Activated CD8-positive, alpha-beta memory T cell treated with anti-CD3 and anti-CD28 coated beads, Interleukin-2, amount 50 U/mL, for 24 hours (primary cell): Measurements from ENCODE around the gene COL4A2.
A peak's percentile ranks its signal among the peaks of the same experiment; 100 is the strongest.

ENCODE experiments used
- DNase-seq: peaks from one replicate; pipeline ENCODE4 v3.0.0-alpha.2; 2020; ENCODE audit errors: extremely low read depth

The COL4A2 gene

DNA sequence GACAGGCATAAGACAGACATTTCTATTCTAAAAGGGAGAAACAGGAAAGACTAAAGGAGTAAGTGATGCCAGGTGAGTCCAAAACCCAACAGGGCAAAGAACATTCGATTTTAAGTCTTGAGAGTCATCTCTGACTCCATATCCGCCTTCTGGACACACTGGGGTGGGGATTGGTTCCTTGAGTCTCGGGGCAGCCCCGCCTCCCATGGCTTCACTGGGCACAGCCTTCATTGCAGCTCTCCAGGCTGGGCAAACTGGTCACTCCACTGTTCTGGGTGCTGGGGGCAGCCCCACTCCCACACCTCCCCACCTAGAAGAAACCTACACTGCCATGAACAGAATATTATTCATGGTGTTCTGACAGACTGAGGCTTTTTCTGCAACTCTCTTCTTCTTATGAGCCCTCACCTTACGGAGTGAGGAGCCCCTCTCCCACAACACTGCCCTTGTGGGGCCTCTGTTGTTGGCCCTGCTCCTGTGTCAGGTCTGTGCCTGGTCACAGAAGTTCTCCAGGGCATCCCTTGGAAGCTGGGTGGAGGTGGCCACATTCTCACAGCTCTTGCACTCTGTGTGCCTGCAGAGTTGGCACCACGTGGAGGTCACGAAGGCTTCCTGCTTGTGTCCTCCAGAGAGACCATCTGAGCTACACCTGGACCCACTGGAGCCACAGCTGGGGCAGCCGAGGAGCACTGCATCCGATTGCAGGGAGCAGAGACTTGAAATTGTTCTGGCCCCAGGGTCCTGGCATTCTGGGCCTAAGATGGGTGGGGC, 95.4 kb downstream of the COL4A2 start:
- DNase-seq = no peak

DNA sequence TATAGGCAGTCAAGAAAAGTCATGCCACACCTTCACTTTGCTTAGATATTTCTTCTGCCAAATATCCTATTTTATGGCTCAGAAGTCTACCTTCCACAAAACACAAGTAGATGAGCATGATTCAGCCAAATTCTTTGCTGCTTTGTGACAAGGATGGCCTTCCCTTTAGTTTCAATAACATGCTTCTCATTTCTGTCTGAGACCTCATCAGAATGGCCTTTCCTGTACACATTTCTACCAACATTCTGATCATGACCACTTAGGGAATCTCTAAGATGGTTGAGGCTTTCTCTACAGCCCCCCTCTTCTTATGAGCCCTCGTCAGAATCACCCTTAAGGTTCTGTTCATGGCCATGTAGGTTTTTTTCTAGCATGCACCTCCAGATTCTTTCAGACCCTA, 96.2 kb downstream of the COL4A2 start:
- no peak for DNase-seq

DNA sequence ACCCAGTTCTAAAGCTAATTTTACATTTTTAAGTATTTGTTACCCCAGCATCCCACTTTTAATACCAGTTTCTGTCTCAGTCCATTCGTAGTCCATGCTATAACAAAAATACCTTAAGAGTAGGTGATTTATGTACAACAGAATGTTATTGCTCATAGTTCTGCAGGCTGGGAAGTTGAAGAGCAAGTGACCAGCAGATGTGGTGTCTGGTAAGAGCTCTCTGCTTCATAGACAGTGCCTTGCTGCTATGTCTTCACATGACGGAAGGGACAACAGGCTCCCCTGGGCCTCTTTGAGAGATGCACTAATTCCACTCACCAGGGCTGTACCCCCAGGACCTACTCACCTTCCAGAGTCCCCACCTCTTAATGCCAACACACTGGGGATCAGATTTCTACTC, 96.6 kb downstream of the COL4A2 start:
- no peak for DNase-seq

DNA sequence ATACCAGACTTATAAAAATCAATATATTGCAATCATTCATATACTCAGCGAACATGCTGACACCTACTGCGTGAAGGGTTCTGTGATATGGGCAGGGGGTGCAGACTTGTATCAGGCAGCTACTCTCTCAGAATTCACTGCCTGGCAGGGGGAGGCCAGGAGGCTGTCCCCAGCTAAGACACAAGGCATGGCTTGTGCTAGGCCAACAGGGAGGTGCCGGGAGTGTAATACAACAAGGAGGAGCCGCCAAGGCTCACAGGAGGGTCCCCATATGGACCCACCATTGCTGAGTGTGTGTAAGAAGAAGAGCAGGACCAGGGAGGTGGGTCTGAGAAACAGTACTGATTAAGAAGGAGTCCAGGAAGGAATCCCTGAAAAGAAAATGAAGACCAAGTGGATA, 97.2 kb downstream of the COL4A2 start:
- DNase-seq = no peak

DNA sequence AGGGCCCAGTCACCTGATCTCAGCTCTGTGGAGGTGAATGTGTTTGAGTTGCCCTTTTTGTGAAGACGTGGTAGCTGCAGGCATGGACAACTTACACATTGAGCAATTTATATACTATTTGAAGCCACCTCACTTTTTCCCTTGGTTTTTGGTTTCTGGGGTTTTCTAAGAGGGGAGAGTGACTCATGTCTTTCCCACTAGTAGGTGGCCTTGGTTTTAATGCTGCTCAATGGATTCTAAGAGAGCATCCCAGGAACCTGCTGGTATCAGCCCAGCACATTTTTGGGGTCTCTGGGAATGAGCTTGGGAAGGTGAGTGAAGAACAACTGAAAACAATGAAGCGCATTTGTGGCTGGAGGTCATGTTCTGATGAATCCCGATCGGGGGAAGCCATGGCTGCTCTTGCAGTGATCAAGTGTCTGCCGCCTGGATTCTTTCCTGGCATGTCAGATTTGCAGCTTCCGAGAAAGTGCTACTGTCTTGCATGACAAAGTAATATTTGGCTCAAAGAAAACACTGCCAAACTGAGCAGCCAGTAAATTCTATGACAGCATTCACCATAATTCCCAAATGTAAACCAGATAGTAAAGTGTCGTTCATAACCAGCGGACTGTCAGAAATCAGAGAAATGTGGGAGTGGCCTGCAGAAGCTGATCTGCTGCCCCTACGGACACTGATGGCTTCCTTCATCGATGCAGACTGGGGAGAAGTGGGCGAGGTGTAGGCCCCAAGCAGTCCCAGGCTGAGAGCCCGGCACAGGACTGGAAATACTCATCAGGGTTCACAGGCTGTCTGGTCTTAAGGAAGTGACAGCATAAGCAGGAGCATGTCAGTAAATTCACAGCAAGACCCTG, 98.7 kb downstream of the COL4A2 start:
- DNase-seq = no peak

DNA sequence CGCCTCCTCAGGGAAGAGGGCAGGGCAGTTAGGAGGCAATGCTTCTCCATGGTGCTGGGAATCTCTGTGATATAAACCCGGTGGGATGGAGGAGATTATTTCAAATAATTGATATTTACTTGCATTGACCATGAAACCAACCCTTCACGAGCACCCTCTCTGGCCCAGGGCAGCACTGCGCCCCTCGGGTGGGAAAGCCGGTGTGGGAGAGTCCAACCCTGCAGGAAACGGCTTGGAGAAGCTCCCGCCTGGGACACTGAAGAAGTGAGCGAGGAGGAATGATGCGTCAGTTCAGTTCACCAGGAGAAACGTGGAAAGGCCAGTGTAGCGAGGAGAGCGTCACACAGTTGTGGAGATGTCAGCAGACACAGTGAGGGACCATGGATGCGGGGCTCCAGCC, 99.9 kb downstream of the COL4A2 start:
- no peak for DNase-seq

DNA sequence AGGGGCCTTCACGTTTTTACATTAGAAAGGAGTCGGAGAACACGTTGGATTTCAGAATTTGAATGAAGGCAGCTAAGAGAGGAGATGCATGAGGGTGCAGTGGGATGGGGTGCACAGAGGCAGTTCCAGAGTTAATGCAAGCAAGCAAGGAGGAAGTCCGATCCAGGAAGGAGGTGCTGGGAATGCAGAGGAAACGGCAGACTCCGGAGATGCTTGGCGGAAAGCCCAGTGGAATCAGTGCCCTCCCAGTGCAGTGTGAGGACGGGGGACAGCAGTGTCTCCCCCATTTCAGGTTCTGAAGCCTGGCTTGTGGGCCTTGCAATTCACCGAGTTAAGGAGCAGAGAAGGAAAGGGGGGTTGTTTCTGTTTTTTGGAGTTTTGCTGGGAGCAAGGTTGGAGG, 100.4 kb downstream of the COL4A2 start:
- DNase-seq = no peak

DNA sequence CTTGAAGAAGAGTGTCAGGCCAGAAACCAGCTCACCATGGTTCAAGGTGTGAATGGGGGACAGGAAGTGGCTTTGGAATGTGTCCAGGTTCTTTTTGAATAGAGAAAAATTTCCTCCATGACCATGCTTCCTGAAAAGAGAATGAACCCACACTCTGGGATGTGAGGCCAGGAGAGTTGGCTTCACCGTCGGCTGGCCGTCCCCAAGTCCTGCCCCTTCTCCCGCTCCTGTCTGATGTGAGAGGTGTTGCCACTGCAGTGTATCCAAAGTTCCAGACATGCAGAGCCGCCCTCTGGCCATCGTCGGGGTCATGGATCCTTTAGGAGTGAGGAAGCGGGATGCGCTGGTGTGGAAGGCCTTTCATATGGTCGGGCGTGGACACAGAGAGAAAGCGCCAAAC, 101.2 kb downstream of the COL4A2 start:
- no peak for DNase-seq

DNA sequence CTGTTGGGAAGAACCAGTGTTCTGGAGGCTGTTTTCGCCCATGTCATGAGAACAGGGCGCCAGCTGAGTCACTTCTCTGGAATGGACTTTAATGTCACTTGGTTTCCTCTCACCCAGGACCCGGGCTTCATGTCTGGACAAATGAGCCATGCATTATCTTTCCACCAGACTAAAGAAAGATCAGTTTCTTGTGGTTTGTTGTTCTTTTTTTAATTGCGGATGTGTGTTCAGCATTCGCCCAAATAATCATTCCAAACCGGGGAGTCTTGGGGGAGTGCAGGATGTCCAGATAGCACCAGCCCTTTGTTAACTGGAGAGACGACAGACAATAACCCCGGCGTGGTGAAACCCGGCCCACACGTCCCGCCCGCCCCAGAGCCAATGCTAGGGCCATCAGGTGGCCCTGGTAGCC, 102.5 kb downstream of the COL4A2 start:
- DNase-seq = no peak

DNA sequence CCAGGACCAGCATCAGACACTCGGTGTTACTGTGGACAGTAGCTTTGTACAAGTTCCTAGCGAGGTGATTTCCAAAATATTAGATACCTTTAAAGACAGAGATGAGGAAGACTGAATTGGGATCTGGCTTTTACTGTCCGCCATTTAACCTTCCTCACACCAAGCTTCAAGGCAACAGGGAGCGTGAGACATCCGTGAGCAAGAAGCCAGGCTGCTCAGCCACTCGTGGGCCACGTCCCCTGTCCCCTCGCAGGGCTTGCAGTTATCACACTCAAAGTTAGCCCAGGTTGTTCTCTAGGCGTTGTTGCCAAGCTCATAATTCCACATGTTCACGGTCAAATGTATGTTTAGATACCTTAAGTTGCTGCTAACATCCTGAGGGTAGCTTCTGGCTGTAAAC, 102.9 kb downstream of the COL4A2 start:
- no peak for DNase-seq

DNA sequence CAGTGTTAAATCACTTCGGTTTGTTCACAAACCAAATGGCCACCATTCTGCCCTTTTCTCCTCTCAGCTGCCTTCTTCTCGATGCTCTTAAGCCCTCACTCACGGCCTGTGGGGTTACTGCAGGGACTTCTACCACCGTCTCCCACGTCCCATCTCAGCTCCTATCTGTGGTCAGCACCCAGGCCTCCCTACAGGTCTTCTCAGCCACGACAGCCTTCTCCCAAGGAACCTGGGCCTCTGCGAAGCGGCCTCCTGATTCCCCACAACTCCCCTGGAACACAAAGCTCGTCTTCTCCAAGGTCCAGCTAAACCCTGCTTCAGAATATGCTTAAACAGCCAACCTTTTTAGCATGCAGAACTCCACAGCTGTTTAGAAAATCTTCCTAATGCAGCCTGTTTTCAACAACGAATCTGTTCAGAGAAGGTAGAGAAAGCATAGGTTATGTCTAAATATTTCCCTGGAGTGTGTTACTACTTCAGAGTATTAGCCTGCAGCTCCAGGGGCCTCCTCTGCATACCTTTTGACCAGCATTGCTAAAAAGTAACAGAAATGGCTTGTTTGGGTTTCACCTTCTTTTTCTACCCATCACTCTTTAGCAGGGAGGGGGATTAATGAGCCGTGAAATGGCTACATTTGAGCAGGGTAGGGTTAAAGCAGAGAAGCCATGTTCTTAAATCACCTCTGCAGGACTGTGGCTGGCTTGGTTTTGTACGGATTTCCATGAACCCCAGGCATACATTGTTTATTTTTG, 104.0 kb downstream of the COL4A2 start:
- no peak for DNase-seq

DNA sequence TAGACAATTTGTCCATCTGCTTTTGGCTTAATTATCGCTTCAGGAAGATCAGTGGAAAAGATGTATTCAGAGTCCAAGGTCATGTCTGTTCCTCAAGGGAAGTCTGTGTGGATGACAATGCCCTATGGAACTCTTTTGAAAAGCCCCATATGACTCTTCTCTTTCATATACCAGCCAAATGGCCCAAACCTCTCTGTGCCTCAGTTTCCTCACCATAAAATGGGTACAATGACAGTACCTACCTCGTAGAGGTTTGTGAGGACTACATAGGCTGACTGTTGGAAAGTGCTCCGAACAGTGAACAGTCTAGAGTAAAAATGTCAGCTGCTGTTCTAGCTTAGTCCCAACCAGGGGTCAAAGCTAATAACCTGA, 104.6 kb downstream of the COL4A2 start:
- no peak for DNase-seq

DNA sequence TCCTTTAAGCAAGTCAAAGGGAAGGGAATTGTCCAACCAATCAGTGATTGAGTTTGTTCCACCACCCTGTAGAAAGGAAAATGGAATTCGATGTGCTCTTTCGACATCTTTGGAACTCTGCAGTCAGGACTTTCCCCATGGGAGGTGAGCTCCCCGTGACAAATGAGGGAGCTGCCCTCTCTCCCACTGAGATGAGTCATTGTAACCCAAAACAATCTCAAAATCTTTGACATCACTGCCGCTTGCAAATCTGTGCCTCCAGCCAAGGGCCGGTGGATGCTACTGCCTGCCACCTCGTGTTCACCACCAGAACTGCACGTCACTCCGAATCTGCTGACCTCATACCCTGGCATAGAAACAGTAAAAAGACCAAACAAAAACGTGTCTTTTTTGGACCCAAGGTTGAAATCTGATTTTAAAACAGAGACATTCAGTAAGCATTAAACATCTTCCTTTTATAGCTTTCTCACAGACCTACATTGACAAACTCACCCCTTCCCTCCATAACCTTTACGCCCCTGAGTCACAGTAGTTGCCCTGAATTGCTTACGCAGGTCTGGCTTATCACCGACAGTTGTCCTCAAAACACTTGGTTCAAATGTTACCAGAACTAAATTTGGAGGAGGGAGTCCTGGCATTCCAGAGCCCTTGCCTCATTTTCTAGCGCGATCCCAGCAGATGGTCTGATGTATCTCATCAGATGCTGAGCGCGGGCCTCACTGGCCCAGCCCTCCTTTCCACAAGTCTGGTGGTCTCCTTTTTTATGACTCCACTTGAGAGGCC, 105.2 kb downstream of the COL4A2 start:
- DNase-seq = peak; percentile 14

DNA sequence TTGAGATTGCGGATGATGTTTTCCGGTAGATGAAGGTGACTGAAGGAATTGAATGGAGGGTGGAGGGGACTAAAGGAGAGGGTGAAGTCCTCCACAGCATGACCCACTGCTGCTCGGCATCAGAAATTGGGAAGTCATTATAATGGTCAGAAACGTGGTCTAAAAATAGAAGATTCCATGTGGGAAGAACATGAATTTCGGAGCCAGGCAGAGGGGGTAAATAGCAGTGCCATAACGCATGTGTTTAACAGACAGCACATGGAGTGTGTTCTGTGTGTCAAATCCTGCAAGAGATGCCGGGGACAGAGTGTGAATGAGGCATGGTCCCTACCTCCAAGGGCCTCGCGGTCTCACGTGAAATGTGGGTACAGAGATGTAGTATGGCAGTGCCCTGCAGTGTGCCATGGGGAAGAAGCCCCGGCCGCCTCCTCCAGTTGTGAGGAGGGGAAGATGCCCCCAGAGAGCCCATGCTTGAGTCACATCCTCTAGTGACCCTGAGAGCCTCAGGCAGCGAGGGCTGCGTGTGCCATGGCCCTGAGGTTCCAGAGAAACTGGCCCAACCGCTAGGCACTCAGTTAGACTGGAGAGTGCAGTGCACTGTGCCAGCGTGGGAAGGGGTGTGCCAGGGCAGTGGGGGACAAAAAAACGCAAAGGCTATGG, 106.1 kb downstream of the COL4A2 start:
- no peak for DNase-seq

DNA sequence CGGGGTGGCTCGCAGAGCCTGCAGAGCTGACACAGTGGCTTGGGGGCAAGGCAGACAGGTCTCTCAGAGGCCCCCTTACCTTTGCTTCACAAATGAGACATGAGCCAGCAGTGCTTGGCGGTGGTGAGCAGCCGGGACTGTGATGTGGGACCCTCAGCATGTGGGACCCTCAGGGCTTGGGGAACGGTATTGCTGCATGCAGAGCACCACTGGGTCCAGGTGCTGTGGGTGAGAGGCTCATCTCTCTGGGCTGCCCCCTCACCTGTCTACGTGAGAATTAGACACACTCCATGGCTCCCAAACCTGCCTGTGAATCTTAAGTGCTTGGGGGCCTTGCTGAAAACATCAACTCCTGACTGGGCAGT, 106.6 kb downstream of the COL4A2 start:
- DNase-seq = no peak

DNA sequence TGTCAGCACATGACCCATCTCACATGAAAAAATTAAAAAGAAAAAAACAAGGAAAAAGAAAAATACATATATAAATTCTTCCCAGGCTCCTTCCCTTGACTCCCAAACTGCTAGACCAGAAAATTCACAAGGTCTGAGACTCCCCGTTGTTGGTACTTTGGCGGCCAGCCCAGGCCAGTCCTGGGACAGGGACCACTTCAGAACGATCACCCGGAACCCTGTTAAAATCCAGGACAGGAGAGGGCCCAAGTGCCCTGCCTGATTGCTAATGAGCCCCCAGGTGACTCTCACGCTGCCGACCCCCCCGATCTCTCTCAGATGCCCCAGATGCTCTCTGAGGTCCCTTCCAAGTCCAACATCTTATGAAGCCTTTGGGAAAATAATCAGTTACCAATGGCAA, 107.2 kb downstream of the COL4A2 start:
- DNase-seq = no peak

DNA sequence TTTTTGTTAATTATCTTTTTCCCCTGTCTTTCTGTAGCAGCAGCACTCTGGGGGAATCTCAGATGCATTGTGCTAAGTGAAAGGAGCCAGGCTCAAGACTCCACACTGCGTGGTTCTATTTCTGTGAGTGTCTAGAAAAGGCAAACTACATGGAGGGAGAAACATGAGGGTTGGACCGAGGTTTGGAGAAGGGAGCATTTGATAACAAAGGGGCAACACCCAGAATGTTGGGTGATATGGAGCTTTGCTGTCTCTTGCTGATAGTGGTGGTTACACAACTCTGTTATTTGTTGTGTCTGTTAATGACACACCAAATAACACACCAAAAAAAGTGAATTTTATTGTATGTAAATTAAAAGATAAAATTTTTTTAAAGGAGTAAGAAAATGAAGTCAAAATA, 107.8 kb downstream of the COL4A2 start:
- DNase-seq = no peak

DNA sequence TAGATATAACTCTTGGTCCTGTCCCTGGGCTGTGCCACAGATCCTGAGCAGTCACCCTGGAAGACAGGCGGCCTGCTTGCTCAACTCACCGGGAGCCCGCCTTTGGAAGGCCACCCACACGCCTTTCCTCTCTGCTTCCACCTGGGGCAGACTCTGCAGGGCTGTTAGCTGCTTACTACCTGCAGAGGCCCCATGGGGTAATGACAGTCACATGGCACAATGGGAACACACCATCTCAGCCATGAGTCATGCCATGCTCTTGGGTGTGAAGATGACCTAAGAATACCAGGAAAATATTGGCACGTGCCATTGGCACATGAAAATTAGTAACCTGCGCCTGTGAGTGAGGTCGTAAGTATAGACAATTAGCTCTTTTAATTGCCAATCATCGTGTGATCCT, 108.6 kb downstream of the COL4A2 start:
- no peak for DNase-seq

DNA sequence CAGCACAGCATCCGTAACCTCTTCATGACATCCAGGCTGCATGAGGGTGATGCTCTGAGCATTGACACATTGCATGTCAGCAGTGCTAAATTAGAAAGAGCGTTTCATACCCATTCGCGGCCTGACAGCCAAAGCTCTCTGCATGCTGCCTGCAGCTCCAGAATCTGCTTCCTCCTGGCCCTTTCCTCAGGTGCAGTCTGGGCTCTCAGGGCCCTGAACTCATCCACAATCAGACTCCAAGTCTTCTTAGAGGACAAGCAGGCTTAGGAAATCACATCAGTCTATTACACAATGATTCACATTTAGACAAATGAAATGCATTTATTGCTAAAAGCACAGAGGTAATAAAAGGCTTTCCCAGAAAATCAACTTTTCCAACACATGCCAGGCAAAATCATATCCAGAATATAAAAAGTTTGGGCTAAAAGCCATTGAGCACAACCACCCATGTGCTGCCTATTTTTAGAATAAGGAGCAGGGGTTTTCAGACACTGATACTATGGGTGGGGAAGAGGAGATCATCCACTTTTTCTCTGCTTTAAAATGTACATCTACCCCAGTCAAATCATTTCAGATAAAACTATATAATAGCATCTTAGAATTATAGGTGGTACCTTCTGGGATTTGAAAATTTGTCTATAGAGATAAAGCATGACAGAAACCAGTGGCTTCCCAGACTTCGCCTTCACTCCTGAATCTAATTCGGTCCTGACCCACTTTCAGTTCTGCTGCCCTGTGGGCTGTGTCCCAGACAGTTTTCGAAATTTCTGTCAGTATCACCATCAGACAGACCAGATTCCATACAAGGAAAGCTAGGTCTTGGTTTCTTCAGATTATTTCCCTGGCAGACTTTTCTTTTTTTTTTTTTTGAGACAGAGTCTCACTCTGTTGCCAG, 109.3 kb downstream of the COL4A2 start:
- DNase-seq = no peak

DNA sequence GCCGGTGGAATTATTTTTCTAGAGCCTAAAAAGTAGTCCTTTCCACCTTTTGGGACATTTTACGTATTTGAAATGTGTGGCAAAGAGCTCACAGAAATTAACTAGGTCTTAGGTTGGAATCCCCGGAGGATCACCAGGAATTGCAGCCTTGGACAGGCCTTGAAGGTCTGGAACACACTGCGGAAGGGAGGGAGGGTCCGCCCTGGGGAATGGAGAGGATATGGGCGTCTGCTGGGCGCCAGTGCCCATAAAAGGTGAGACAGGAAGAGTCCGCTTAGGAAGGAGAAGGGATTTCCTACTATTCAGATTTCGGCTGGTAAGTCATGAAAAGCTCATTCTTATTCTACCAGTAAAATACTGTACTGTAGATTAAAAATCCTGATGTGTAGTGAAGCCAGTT, 111.9 kb downstream of the COL4A2 start:
- DNase-seq = no peak
